Tibial artery (tissue), 4 donors: ENCODE measurements around the gene SNX4.
"Not testable (repeated sequence)": the region's sequence is repeated elsewhere in the genome, so short reads cannot be mapped to it uniquely, and the experiment has no call there.

Source experiments
- DNase-seq, 2 donors: peaks; one replicate each; pipeline ENCODE4 v3.0.0-alpha.2; 2019
- H3K27ac ChIP-seq, 2 donors: fragments of 200-600 bp; sonication (generic) in 1 of 2; 1 replicate in 1 of 2; 2 replicates in 1 of 2; pipeline ENCODE4 v1.5.1; 2018 to 2019; ENCODE audit warnings: mild to moderate bottlenecking in 1 of 2
- H3K27me3 ChIP-seq, 2 donors: fragments of 200-600 bp; sonication (generic) in 1 of 2; one replicate each; pipeline versions ENCODE4 v1.5.1 to v1.6.0; 2016 to 2019
- H3K36me3 ChIP-seq, 3 donors: fragments of 200-600 bp; sonication (generic) in 2 of 3; one replicate each; pipeline ENCODE4 v1.5.1; 2016 to 2019; ENCODE audit warnings: mild to moderate bottlenecking in 2 of 3
- H3K4me1 ChIP-seq, 4 donors: fragments of 200-600 bp; sonication (generic) in 2 of 4; 1 replicate in 3 of 4; 2 replicates in 1 of 4; pipeline ENCODE4 v1.5.1; 2016 to 2019
- H3K4me3 ChIP-seq, 2 donors: fragments of 200-600 bp; sonication (generic) in 1 of 2; 1 replicate in 1 of 2; 2 replicates in 1 of 2; pipeline ENCODE4 v1.5.1; 2018 to 2019; ENCODE audit warnings: mild to moderate bottlenecking in 2 of 2
- H3K9me3 ChIP-seq, 3 donors: fragments of 200-600 bp; sonication (generic) in 1 of 3; one replicate each; pipeline ENCODE4 v1.5.1; 2016 to 2019
- intact Hi-C: fragments of 100-400 bp; cut with DNase I; formaldehyde crosslinking; loops from one replicate; pipeline ENCODE4 v1.15.0; 2023; ENCODE audit warnings: low total_unique reads
- TF ChIP-seq, protein P1 (sequence below), 2 experiments: fragments of 200-600 bp in 1 of 2; fragments of 450-650 bp in 1 of 2; IDR thresholded peaks; one replicate each; pipeline ENCODE4 v1.5.1; 2017 to 2019; ENCODE audit warnings: antibody characterized with exemption in 2 of 2, mild to moderate bottlenecking in 1 of 2, moderate library complexity in 1 of 2

The SNX4 gene

DNA sequence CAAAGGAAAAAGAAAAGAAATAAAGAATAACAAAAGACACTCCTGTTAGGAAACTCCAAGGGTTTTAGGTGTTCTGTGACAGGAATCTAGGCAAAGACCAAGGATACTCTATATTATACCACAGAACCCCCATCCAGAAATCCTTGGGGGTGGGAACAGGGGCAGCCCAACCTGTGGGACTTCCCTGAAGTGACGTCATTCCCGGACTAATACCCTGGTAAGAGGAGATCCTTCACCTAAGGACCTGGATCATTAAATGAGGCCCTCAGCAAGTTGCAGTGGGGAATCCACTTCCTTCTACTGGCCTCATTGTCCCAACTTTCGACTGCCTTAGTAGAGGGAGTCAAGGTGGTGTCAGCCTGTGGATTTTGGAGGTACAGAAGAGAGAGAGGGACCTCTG is 103.8 kb downstream of the SNX4 start:
- no peaks in the 10 kb centered on the region for H3K27me3 ChIP-seq
- no peak for DNase-seq
- no peak overlapping the region for H3K27ac ChIP-seq
- TF ChIP-seq, protein P1, sequence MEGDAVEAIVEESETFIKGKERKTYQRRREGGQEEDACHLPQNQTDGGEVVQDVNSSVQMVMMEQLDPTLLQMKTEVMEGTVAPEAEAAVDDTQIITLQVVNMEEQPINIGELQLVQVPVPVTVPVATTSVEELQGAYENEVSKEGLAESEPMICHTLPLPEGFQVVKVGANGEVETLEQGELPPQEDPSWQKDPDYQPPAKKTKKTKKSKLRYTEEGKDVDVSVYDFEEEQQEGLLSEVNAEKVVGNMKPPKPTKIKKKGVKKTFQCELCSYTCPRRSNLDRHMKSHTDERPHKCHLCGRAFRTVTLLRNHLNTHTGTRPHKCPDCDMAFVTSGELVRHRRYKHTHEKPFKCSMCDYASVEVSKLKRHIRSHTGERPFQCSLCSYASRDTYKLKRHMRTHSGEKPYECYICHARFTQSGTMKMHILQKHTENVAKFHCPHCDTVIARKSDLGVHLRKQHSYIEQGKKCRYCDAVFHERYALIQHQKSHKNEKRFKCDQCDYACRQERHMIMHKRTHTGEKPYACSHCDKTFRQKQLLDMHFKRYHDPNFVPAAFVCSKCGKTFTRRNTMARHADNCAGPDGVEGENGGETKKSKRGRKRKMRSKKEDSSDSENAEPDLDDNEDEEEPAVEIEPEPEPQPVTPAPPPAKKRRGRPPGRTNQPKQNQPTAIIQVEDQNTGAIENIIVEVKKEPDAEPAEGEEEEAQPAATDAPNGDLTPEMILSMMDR (IDR thresholded peaks at IDR 0.05), result no peak
- intact Hi-C loops, result no loop called here
- no peaks in the 10 kb centered on the region for H3K36me3 ChIP-seq
- no peak overlapping the region for H3K4me3 ChIP-seq
- no peaks in the 10 kb centered on the region for H3K9me3 ChIP-seq
- no peaks in the 10 kb centered on the region for H3K4me1 ChIP-seq

DNA sequence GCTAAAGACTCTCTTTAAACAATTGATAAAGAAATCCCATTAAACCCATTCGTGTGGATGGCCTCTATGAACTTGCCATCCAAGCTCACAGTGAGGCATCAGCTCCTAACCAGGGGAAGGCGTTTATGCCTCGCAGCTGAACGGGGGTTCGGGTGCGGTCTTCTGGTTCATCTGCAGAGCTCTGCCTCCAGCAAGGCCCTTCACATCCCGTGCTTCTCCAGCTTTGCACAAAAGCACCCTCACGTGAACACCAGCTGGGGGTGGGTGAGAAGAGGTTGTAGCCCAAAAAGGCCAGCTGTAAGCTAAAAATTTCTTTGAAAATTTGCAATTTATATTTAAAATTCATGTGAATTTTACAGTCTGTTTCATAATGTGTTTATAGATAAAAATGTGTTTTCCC is 105.3 kb downstream of the SNX4 start:
- intact Hi-C loops, result no loop called here
- H3K36me3 ChIP-seq, result no peaks in the 10 kb centered on the region
- TF ChIP-seq, protein P1 (IDR thresholded peaks at IDR 0.05), result no peak
- DNase-seq, result no peak
- no peaks in the 10 kb centered on the region for H3K27me3 ChIP-seq
- no peaks in the 10 kb centered on the region for H3K4me1 ChIP-seq
- no peak overlapping the region for H3K4me3 ChIP-seq
- no peak overlapping the region for H3K27ac ChIP-seq
- H3K9me3 ChIP-seq, result no peaks in the 10 kb centered on the region

DNA sequence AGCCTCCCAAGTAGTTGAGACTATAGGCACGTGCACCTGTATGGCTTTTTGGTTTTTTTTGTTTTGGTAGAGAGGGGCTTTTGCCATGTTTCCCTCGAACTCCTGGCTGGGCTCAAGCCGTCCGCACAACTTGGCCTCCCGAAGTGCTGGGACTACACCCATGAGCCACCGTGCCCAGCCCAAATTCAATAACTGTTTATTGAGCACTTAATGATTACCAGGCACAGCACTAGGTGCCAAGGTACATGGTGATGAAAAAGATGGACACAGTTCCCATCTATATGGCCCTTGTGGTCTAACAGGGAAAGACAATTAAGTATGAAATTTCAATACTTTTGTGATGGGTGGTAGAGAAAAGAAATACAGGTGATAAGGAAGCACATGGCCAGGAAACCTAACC is 109.1 kb downstream of the SNX4 start:
- Histone ChIP-seq H3K4me3 (no peak overlapping the region), H3K27me3 (no peaks in the 10 kb centered on the region), H3K4me1 (no peaks in the 10 kb centered on the region), H3K27ac (no peak overlapping the region), H3K36me3 (no peaks in the 10 kb centered on the region), H3K9me3 (no peaks in the 10 kb centered on the region)
- DNase-seq, result no peak
- intact Hi-C loops, result no loop called here
- TF ChIP-seq, protein P1 (IDR thresholded peaks at IDR 0.05), result no peak

DNA sequence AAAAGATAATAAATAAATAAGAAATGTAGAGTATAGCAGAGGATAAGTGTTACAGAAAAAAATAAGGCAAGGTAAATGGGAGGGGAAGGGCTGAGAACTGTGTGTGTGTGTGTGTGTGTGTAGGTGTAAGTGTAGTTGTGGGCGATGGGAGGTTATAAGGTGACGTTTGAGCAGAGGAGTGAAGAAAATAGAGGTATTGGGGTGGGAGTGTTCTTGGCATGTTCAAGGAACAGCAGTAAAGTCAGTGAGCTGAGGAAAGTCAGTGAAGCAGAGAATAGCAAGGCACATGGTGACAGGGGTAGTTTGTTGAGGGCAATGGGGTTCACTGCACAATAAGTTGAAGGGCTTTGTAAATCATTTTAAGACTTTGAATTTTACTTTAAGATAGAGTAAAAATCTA is 113.9 kb downstream of the SNX4 start:
- Histone ChIP-seq H3K27me3 (no peaks in the 10 kb centered on the region), H3K36me3 (no peaks in the 10 kb centered on the region), H3K9me3 (no peaks in the 10 kb centered on the region), H3K4me1 (peaks cover 0 to 6% (median 0%) of the 10 kb centered on the region in 4 donors), H3K27ac (no peak overlapping the region), H3K4me3 (no peak overlapping the region)
- DNase-seq, result no peak
- intact Hi-C loops, result no loop called here
- TF ChIP-seq, protein P1 (IDR thresholded peaks at IDR 0.05), result no peak

DNA sequence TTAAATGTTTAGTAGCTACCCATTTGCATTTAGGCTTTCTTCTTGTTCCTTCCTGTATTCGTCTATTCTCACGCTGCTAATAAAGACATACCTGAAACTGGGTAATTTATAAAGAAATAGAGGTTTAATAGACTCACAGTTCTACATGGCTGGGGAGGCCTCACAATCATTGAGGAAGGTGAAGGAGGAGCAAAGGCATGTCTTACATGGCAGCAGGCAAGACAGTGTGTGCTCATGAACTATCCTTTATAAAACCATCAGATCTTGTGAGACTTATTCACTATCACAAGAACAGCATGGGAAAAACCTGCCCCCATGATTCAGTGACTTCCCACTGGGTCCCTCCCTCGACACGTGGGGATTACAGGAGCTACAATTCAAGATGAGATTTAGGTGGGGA is 114.5 kb downstream of the SNX4 start:
- intact Hi-C loops, H3K27ac ChIP-seq, H3K4me1 ChIP-seq, H3K27me3 ChIP-seq, H3K36me3 ChIP-seq, DNase-seq, H3K9me3 ChIP-seq, H3K4me3 ChIP-seq: not testable (repeated sequence)

DNA sequence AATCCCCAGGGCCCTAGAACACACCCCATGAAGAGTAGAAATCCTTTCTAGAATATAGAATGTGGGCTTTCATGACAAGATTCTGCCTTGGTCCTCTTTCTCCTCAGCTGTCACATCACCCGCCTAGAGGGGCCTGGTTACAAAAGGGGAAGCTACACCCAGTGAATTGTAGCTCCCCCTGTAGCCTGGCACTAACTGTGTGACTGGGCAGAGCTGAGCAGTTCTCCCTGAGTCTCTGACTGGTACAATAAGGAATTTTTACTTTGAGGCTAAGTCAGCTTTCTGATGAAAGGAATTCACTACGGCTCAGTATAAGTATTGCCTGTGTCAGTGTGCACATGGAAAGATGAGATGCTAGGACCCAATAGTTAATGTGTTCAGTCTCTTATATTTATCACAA is 116.2 kb downstream of the SNX4 start:
- Histone ChIP-seq H3K9me3 (no peaks in the 10 kb centered on the region), H3K27me3 (no peaks in the 10 kb centered on the region), H3K27ac (no peak overlapping the region), H3K36me3 (no peaks in the 10 kb centered on the region), H3K4me1 (peaks cover 0 to 6% (median 0%) of the 10 kb centered on the region in 4 donors), H3K4me3 (no peak overlapping the region)
- no peak for DNase-seq
- TF ChIP-seq, protein P1 (IDR thresholded peaks at IDR 0.05), result no peak
- intact Hi-C loops, result no loop called here
